Right lung (tissue), 5 donors: ENCODE measurements around the gene CCDC85C. TPM values are rescaled to one million over a fixed set of nuclear protein-coding genes. Genes with fewer than 3 reads are reported as not detected.

Source experiments
- DNase-seq, 2 donors: peaks; one replicate each; pipeline ENCODE4 v3.0.0-alpha.2; 2013
- polyA plus RNA-seq, 5 donors: library from polyadenylated mRNA; unstranded; fragments of 120-200 nt; gene quantifications; one replicate each; pipeline versions ENCODE4 v1.2.1 to v1.2.3, GENCODE V29; 2013; ENCODE audit warnings: inconsistent platforms in 1 of 5, low replicate concordance in 1 of 5; ENCODE audit not compliant: insufficient read length in 5 of 5, insufficient read depth in 1 of 5

Gene CCDC85C
- polyA plus RNA-seq, 5 donors = 6.4 to 17.5 (median 11.1) TPM

GRCh38 chr14:99632410-99633035 is 28.5 kb upstream of the CCDC85C start:
- DNase-seq = no peak

- DNase-seq = no peak
Observed at GRCh38 chr14:99630202-99630601, 26.2 kb upstream of the CCDC85C start.

- DNase-seq = peak; percentile 59 to 60
Observed at GRCh38 chr14:99628887-99629618, 25.0 kb upstream of the CCDC85C start.

GRCh38 chr14:99627510-99628381 is 23.7 kb upstream of the CCDC85C start:
- DNase-seq = no peak

DNA sequence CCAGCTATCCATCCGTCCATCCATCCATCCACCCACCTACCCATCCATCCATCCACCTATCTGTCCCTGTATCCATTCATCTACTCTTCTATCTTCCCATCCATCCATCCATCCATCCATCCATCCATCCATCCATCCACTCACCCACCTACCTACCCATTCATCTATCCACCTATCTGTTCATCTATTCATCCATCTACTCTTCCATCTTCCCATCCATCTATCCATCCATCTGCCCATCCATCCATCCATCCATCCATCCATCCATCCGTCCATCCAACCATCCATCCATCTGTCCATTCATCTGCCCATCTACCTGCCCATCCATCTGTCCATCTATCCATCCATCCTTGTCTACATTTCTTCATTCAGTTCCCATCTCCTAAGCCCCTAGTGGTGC is 23.1 kb upstream of the CCDC85C start:
- no peak for DNase-seq

DNA sequence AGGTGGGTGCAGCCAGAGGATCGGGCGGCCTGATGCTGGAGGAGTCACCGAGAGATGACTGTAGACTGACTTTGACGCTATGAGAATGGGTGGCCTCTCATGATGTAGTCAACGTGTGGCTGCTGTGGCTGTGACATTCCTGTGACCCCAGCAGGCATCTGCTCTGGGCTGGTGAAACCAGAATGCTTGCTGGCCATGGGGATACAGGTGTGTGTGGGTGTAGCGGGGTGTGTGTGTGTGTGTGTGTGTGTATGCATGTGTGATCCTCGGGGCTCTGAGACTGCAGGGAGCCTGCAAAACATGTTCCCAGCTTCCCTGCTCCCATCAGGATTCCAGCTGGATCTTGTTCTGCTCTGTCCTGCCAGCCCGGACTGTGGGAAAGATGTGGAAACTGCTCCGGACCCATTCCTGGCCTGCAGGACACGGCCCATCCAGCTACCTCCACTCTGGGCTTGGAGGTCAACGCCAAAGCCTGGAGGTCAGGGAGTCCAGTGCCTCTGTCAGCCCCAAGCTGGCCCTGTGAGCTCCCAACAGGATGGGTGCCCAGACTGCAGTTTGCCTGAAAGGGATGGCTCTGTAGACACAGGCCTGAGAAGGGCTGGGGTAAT is 22.1 kb upstream of the CCDC85C start:
- DNase-seq = no peak

- DNase-seq = no peak
Observed at GRCh38 chr14:99625476-99625875, 21.5 kb upstream of the CCDC85C start.

- no peak for DNase-seq
Observed at GRCh38 chr14:99624971-99625370, 21.0 kb upstream of the CCDC85C start.

DNA sequence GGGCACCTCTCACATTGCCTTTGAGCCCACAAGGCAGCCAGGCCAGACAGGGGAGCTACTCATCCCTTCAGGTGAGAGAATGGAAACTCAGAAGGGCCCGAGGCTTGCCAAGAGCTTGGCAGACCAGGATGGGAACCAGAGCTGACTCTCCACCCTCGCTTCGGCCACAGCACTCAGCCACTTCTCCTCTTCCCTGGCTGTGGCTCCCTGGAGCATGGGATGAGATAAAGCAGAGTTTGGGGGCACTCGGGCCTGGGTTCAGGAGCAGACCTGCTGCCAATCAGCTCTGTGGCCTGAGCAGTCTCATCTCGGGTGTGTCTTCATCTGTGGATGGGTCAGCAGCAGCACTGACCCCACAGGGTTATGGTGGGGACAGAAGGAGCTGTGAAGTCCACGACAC is 20.0 kb upstream of the CCDC85C start:
- no peak for DNase-seq

DNA sequence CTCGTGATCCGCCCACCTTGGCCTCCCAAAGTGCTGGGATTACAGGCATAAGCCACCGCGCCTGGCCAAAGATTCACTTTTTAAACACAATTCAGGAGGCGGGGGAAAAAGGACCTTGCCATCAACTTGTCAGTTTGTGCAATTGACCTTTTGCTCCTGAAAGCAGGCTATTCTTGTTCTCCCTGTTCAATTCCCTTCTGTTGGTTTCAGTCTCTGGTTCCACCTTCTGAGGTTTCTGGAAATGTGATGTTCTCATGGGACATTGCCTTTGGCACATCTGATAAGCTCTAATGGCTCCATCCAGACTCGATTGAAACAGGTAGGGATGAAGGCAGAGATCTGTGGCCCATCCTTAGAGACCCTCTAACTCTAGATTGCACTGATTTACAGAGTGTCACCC is 17.9 kb upstream of the CCDC85C start:
- no peak for DNase-seq

- DNase-seq = peak in 1 of 2 donors; percentile 24
Observed at GRCh38 chr14:99619835-99620834, 16.1 kb upstream of the CCDC85C start.

DNA sequence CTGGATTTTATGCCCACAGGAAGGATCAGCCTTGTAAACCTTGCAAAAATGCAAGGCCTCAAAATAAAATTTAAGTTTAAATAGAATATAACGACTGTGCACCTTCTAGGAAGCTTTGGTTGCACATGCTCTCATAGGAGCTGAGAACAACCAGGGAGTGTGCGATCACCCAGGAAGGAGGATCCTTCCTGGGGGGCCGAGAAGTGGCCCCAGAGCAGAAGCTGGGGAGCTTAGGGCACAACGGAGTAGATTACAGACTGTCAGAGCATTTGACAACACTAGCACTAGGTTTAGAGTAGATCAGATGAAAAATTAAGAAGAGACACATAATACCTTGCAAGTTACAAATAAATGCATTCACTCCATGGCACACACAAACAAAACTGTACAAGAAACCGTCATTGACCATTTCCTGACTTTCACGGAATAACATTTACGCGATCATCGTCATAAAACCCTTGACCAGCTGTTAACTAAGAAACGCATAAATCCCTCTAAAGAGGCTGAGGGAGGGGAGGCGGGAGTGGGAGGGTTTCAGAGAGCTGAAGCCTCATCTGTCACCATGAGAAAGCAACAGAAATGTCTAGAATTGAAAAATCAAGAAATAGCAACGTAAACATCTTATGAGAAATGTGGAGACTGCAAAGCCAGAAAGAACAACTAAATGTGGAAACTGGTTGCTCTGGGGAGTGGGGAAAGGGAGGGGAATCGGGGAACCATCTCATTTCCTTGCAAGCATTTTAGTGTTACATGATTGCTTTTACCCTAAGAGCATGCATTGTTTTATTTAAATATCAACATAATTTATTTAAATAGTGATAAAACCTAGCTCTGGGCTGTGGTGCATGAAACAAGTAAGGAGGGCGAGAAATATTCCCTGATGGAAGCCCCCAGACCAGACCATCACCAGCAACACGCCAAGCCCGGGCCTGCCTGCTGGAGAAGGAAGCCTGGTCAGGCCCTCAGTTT is 13.1 kb upstream of the CCDC85C start:
- no peak for DNase-seq

DNA sequence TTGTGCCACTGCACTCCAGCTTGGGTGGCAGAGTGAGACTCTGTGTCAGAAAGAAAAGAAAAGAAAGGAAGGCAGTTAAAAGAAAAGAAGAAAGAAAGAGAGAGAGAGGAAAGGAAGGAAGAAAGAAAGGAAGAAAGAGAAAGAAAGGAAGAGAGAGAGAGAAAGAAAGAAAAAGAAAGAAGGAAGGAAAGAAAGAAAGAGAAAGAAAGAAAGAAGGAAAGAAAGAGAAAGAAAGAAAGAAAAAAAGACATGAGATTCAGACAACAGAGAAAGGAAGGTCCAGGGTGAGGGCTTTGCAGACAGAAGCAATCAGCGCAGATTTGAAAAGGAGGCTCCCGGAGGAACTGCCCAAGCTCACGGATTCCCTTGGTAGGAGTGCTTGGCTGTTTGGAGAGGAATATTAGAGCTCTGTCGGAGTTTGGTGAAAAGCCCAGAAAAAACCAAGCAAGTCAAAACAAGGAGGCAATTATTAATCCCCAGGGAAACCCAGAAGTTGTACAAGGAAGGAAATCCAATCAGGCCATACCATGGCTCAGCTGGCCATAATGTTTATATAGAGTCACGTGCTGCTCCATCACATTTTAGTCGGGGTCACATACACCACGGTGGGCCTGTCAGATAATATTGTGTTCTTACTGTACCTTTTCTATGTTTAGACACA is 11.6 kb upstream of the CCDC85C start:
- no peak for DNase-seq

DNA sequence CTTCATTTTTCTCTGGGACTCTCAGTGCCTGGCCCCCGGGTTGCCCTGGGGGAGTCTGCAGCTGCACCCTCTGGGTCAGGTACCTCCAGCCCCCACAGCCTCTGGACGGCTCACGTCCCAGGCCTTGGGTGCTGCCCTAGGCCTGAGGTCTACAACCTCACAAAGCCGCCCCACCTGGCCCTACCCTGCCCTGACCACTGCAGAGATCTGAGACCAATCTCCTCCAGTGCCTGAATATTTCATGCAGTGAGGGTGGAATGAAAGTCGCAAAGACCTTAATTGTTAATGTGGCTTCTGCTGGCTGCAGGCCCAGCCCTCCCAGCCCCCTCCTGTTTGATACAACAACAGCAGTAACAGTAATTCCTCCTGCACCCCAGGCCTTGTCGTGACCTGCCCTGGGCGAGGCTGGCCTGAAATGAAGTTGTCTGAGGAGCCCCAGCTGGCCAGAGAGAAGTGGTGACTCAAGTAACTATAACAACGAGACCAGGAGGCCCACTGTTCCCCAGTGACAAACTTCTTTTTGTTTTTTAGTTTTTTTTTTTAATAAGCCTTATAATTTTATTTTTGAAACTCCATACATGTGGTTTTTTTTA is 8.8 kb upstream of the CCDC85C start:
- no peak for DNase-seq

GRCh38 chr14:99612071-99612737 is 8.2 kb upstream of the CCDC85C start:
- DNase-seq = no peak

DNA sequence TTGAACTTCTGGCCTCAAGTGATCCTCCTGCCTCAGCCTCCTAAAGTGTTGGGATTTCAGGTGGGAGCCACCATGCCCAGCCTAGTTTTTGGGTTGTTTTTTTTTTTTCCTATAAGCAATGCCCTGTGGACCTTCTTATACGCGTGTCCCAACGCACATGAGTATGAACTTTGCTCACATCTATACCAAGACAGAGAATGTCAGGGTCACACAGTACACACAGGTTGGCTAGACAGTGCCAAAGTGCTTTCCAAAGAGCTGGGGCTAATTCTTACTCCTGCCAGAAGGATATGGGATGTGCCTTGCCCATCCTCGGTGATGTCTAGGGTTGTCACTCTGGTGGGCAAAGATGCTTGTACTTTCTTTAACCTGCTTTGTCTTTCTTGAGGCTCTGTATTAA is 7.6 kb upstream of the CCDC85C start:
- DNase-seq = no peak

GRCh38 chr14:99609245-99610170 is 5.5 kb upstream of the CCDC85C start:
- DNase-seq = no peak
